RWPE1 (cell line): ENCODE results near the gene SOST.

ENCODE experiments used
- CTCF ChIA-PET: fragments of 350-600 bp; sonication (Branson Sonifier 250); formaldehyde crosslinking; extraction: SDS; loops from one replicate; lab custom pipeline; 2021; lab: Yijun Ruan, JAX
- POLR2A ChIA-PET: fragments of 400-600 bp; formaldehyde crosslinking; extraction: SDS; loops from one replicate; lab custom pipeline; 2020; ENCODE audit warnings: antibody characterized with exemption; ENCODE audit not compliant: low non-redundant PET; lab: Yijun Ruan, JAX
- DNase-seq: peaks from one replicate; pipeline ENCODE4 v3.0.0; 2012; ENCODE audit warnings: low spot score
- H3K27ac ChIP-seq: fragments of 450-650 bp; 2 replicates; pipeline ENCODE4 v1.5.1; 2017
- TF ChIP-seq, protein P1 (sequence below): fragments of 450-650 bp; conservative IDR thresholded peaks from 2 replicates; pipeline ENCODE4 v1.5.1; 2017; ENCODE audit warnings: low read depth, mild to moderate bottlenecking

Gene SOST

DNA sequence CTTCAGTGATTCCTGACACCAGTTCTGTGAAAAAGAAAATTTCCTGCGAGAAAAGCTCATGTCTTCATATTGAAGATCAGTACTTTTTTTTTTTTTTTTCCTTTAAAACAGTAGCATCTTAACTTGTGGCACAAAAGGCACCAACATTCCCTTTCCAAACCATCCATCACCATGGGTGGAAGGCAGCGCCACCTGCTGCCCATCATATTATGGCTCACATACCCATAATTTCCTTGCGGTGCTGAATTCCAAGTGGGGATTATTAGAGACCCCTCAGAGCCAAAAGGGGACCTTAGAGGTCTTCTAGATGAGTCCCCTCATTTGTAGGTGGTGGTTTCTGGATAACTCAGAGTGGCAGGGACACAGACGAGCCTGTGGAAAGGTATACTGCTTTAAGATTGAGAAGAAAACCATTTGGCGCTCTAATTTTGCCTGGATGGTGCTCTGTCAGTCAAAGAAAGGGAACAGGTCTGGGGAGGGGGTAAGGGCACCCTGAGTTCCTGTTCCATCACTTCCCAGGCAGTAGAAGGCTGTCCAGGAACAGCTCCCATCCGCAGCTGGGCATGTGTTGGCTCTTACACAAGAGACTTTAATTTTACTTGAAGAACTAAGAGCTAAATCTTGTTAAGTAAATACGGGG is 7.9 kb upstream of the SOST start:
- ChIA-PET CTCF (interaction anchor here (0.6 to 2.1 kb wide), 12 partner anchors 10 to 249 kb away, joined by 3 to 15 read pairs (median 5); no protein-coding TSS in a partner anchor), POLR2A (no interaction called here)
- TF ChIP-seq, protein P1, sequence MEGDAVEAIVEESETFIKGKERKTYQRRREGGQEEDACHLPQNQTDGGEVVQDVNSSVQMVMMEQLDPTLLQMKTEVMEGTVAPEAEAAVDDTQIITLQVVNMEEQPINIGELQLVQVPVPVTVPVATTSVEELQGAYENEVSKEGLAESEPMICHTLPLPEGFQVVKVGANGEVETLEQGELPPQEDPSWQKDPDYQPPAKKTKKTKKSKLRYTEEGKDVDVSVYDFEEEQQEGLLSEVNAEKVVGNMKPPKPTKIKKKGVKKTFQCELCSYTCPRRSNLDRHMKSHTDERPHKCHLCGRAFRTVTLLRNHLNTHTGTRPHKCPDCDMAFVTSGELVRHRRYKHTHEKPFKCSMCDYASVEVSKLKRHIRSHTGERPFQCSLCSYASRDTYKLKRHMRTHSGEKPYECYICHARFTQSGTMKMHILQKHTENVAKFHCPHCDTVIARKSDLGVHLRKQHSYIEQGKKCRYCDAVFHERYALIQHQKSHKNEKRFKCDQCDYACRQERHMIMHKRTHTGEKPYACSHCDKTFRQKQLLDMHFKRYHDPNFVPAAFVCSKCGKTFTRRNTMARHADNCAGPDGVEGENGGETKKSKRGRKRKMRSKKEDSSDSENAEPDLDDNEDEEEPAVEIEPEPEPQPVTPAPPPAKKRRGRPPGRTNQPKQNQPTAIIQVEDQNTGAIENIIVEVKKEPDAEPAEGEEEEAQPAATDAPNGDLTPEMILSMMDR, result peak; percentile 91
- no peak overlapping the region for H3K27ac ChIP-seq
- DNase-seq, result peak; percentile 56

GRCh38 chr17:43760254-43760852 is 1.8 kb upstream of the SOST start:
- TF ChIP-seq, protein P1, result peak; percentile 98
- ChIA-PET POLR2A (interaction anchor here (0.6 kb wide), 1 partner anchor 42 kb away, joined by 6 read pairs; no protein-coding TSS in a partner anchor), CTCF (interaction anchor here (0.6 to 7.6 kb wide), 20 partner anchors 10 to 275 kb away, joined by 3 to 181 read pairs (median 3); partner anchors contain the start of genes CD300LG and CFAP97D1)
- peak; percentile 96 for DNase-seq
- H3K27ac ChIP-seq, result peak overlapping the region; percentile 43

- POLR2A ChIA-PET, result interaction anchor here (0.6 kb wide), 1 partner anchor 42 kb away, joined by 6 read pairs; no protein-coding TSS in a partner anchor
- TF ChIP-seq, protein P1, result no peak
- CTCF ChIA-PET, result interaction anchor here (0.5 to 7.6 kb wide), 18 partner anchors 9 to 1117 kb away, joined by 3 to 181 read pairs (median 4); partner anchors contain the start of genes CD300LG and CFAP97D1
Observed at GRCh38 chr17:43759836-43760235, 1.2 kb upstream of the SOST start.

GRCh38 chr17:43758086-43758485 is 505 bp downstream of the SOST start:
- ChIA-PET POLR2A (no interaction called here), CTCF (interaction anchor here (7.6 kb wide), 1 partner anchor 62 kb away, joined by 181 read pairs; no protein-coding TSS in a partner anchor)
- no peak for DNase-seq
- TF ChIP-seq, protein P1, result no peak
- H3K27ac ChIP-seq, result no peak overlapping the region

More at GRCh38 chr17:43759836-43760235, 1.2 kb upstream of the SOST start:
- DNase-seq, result peak; percentile 69
- peak overlapping the region; percentile 43 for H3K27ac ChIP-seq

DNA sequence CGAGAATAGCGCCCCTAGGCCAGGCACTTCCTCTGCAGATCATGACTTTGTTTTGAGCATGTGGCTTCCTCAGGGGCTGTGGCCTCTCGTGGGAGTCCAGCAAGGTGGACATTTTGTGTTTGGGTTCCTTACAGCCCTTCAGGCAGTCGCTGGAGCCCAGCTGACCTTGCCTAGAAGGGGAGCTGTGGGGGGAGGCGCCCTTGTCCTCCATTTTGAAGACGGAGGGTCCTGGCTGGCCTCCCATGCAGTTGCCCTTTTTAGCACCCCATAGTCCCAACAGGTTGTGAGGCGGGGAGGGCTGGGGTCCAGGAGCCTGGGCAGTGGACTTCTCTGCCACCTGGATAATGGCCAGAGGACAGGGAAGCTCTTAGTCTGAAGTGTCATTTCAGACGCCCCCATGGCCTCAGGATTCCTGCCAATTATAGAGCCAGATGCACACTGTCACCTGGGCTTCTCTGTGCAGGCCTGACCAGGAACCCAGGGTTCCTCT is 1.4 kb downstream of the SOST start:
- H3K27ac ChIP-seq, result no peak overlapping the region
- DNase-seq, result no peak
- POLR2A ChIA-PET, result no interaction called here
- TF ChIP-seq, protein P1, result no peak
- CTCF ChIA-PET, result interaction anchor here (0.5 to 7.6 kb wide), 2 partner anchors 20 to 61 kb away, joined by 3 to 181 read pairs; no protein-coding TSS in a partner anchor

DNA sequence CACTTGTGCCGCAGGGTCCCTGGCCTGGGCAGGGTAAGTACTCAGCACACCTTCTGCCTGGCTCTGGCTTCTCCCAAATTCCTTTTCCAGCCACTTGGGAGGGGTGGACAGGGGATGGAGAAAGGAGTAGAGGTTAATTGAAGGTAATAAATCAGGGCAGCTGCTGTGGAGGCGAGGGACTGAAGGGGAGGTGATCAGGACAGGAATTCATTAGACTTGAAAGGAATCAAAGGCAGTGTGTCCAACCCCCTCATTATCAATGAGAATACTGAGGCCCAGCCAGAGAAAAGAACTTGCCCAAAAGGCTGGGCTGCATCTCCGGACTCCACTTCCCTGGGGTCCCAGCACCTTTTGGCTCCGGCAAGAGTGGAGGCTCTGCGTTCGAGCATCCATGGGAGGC is 2.4 kb downstream of the SOST start:
- ChIA-PET POLR2A (interaction anchor here (0.6 kb wide), 1 partner anchor 126 kb away, joined by 4 read pairs; no protein-coding TSS in a partner anchor), CTCF (no interaction called here)
- DNase-seq, result no peak
- H3K27ac ChIP-seq, result no peak overlapping the region
- TF ChIP-seq, protein P1, result no peak
